ENCODE measurements around the gene PLD2.

The PLD2 gene

DNA sequence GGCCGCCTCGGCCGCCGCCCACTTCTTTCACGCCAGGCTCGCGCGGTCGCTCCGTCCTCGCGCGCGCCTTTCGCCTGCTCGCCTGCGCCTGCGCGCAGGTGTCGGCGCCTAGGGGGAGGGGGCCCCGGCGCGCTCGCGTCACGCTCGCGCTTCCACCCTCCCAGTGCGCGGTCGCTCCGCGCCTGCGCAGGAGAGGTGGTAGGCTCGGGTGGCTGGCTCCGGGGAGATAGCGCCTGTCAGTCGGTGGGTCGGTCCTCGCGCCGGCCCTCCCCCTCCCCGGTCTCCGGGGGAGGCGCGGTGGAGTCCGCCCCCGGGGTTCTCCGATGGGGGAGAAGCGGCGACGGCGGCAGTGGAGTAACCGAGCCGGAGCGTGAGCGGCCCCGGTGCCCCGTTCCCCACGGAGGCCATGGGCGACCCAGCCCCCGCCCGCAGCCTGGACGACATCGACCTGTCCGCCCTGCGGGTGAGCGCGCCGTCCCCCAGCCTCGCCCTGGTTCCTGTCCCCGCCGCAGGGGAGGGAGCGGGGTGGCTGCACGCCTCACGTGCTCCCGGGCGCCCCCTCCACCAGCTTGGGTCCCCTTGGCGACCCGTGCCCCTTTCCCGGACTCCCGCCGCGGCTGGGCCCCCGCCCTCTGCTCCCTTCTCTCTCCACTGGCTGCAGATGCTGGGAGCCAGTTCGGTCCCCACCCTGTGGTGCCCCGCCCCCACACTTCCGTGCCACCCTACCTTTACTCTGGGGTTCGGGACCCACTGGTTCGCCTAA, 26.4 kb downstream of the PLD2 start, which contains the start of gene MINK1:
Gene MINK1 (plus strand): TSS at position 163 of the 763 bp plus-strand sequence. CDS start 244 bp downstream, at position 407.
- Mint-ChIP-seq H3K27ac (peak within 1 kb of the TSS; percentile 90 to 94 (median 94)), H3K9me3 (no peaks in the 10 kb centered on the region), H3K27me3 (ENCODE audit: low read depth) (no peaks in the 10 kb centered on the region), H3K36me3 (ENCODE audit: low read depth) (no peaks in the 10 kb centered on the region), H3K4me3 (peak within 1 kb of the TSS; percentile 86 to 97 (median 91)), H3K4me1 (peaks cover 35% of the 10 kb centered on the region)
- no peak for TF ChIP-seq CTCF (IDR thresholded peaks at IDR 0.05; ENCODE audit: unreplicated experiment in 3 of 3)

DNA sequence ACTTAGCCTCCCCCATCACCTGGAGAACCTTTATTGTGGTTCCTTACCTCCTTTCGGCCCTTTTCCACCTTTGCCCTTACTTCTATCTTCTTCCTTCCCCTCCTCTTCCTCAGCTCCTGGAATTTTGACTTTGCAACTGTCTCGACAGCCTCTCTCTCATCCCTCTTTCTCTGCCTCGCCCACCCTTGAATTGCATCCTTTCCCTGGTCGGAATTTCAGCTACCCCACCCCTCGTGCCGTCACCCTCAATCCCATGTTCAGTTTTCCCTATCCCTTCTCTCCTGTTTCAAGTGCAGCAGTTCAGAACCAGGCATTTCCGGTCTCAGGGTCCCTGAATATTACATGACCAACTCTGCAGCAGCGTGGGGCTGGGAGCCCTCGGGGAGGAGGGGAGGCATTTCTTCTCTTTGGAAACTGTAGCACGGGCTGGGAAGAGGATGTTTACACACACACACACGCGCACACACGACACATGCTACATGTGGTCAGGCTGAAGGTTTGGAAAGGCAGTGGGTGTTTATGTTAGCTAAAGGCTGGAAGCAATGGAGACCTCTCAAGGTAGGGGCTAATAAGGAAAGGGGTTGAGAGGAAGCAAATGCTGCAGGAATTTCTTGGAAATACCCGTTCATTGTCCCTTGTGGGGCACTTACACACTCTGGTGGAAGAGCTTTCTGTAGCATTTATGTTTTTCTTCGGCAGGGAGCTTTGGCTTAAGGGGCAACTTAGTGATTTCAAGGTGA, 27.2 kb downstream of the PLD2 start:
- H3K9me3 Mint-ChIP-seq: no peaks in the 10 kb centered on the region
- peaks cover 38% of the 10 kb centered on the region for H3K4me1 Mint-ChIP-seq
- H3K27ac Mint-ChIP-seq: peak overlapping the region; percentile 74 to 94 (median 91)
- H3K4me3 Mint-ChIP-seq: peak overlapping the region; percentile 86 to 97 (median 91)
- H3K36me3 Mint-ChIP-seq (ENCODE audit: low read depth): peaks cover under 1% of the 10 kb centered on the region
- H3K27me3 Mint-ChIP-seq (ENCODE audit: low read depth): no peaks in the 10 kb centered on the region
- TF ChIP-seq CTCF (IDR thresholded peaks at IDR 0.05; ENCODE audit: unreplicated experiment in 3 of 3): no peak

DNA sequence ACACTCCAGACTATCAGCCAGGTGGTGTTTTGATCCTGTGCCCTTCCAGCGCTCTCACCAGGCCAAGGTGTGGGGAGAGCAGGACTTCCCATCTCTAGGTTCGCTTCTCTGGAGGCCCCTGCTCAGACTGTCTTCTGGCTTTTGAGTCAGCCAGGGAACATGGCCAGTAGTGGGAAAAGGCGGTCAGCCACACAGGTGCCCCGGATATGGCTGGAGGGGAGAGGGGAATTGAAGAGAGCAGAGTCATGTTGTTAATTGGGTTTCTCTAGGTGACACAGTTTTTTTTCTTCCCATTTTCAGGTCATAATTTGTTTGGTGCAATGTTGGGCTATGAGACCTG, 27.7 kb downstream of the PLD2 start:
- TF ChIP-seq CTCF (IDR thresholded peaks at IDR 0.05; ENCODE audit: unreplicated experiment in 3 of 3): no peak
- Mint-ChIP-seq H3K27ac (peak overlapping the region; percentile 74 to 94 (median 91)), H3K36me3 (ENCODE audit: low read depth) (peaks cover 6% of the 10 kb centered on the region), H3K9me3 (no peaks in the 10 kb centered on the region), H3K27me3 (ENCODE audit: low read depth) (no peaks in the 10 kb centered on the region), H3K4me3 (peak overlapping the region; percentile 86 to 97 (median 91)), H3K4me1 (peaks cover 44% of the 10 kb centered on the region)

- Mint-ChIP-seq H3K27ac (peak overlapping the region; percentile 29 to 56 (median 38)), H3K9me3 (no peaks in the 10 kb centered on the region), H3K36me3 (ENCODE audit: low read depth) (peaks cover 7% of the 10 kb centered on the region), H3K4me1 (peaks cover 55% of the 10 kb centered on the region), H3K4me3 (peak overlapping the region; percentile 64 to 70 (median 70)), H3K27me3 (ENCODE audit: low read depth) (no peaks in the 10 kb centered on the region)
- TF ChIP-seq CTCF (IDR thresholded peaks at IDR 0.05; ENCODE audit: unreplicated experiment in 3 of 3): no peak
Observed at GRCh38 chr17:4836221-4836620, 29.3 kb downstream of the PLD2 start.

GRCh38 chr17:4837471-4838308, 30.7 kb downstream of the PLD2 start:
- H3K27me3 Mint-ChIP-seq (ENCODE audit: low read depth): no peaks in the 10 kb centered on the region
- no peak for TF ChIP-seq CTCF (IDR thresholded peaks at IDR 0.05; ENCODE audit: unreplicated experiment in 3 of 3)
- H3K4me1 Mint-ChIP-seq: peaks cover 55% of the 10 kb centered on the region
- no peaks in the 10 kb centered on the region for H3K9me3 Mint-ChIP-seq
- H3K4me3 Mint-ChIP-seq: peak overlapping the region in 2 of 3 experiments; percentile 32 to 54
- H3K36me3 Mint-ChIP-seq (ENCODE audit: low read depth): peaks cover 7% of the 10 kb centered on the region
- H3K27ac Mint-ChIP-seq: peak overlapping the region; percentile 32 to 77 (median 62)

Data from nephron (organoid).